ENCODE results near the gene MICAL3. TPM values are rescaled to one million over a fixed set of nuclear protein-coding genes. Genes with fewer than 3 reads are reported as not detected.
"Not testable (repeated sequence)": the region's sequence is repeated elsewhere in the genome, so short reads cannot be mapped to it uniquely, and the experiment has no call there.

Gene MICAL3
- polyA plus RNA-seq, 3 donors = 24.6 to 46.6 (median 46.0) TPM

GRCh38 chr22:18000441-18001039 is 23.8 kb downstream of the MICAL3 start:
- no peak for DNase-seq

GRCh38 chr22:17999851-18000250 is 24.5 kb downstream of the MICAL3 start:
- DNase-seq = no peak

DNA sequence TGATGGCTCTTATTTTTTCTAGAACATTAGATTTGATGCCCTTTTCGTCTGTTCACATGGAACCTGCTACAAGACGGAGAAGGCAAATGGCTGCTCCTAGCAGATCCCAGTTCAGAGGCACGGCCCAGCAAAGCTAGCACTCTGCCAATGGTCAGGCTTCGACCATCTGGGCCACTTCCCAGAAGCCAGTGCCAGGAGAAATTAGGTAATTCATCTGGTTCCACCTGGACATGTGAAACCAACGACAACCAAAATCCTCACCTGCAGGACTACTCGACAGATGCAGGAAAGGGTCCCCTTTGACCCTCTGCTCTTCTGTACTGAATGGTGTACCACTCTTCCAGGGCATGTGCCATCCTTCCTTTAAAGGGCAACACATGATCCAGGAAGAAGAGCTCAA is 25.4 kb downstream of the MICAL3 start:
- no peak for DNase-seq

DNA sequence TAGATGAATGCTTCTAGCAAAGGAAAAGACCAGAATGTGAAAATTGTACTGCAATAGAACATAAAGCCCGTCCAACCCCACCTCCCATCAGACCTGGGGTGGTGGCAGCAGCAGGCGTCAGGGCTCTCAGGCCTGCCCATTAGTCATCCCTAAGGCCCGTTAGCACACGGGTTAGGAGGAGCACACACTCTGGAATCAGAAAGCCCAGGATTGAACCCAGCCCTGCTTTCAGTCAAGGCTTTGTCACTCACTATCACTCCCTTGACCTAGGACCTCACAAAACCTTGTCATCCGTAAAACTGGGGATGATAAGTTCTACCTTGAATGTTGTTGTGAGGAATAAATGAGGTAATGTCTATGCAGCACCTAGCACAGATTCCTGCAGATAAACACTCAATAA is 26.9 kb downstream of the MICAL3 start:
- DNase-seq = no peak

GRCh38 chr22:17995256-17995655 is 29.1 kb downstream of the MICAL3 start:
- not testable (repeated sequence) for DNase-seq

GRCh38 chr22:17994424-17995108 is 29.8 kb downstream of the MICAL3 start:
- no peak for DNase-seq

- not testable (repeated sequence) for DNase-seq
Measured at GRCh38 chr22:17992976-17993375, 31.4 kb downstream of the MICAL3 start.

DNA sequence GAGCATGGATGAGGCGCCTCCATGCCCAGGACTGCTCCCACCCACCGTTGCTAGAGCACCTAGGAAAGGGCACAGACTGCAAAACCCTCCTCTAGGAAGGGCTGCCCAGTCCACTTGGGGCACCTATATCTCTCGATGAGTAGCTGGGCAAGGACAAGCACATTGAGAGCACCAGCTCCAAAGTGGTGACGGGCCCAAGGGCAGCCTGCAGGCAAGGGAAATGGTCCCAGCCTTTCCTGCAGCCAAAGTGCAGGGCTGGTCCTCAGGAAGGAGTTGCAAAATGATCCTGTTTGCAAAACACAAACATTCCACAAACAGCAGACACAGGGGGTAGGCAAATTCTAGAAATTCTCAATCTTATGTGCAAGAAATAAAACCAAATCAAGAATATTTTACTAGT is 32.4 kb downstream of the MICAL3 start:
- not testable (repeated sequence) for DNase-seq

DNA sequence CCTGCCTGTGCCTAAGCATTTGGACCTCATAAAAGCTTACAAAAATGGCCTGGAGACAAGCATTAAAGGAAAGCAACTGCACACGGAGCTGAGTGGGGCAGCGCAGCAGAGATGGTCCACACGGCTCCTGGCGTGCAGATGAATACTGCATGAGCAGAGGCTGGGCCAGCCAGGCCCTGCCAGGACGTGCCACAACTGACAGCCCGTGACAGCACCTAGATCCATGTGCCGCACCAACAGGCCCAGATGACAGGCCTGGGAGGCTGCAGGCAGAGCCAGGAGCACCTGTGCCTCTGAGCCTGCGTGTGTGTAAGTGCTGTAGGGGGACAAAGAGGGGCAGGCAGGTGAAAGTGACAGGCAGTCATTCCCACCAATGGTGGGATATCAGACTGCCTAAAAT is 33.4 kb downstream of the MICAL3 start:
- DNase-seq = no peak

GRCh38 chr22:17990147-17990546 is 34.2 kb downstream of the MICAL3 start:
- no peak for DNase-seq

DNA sequence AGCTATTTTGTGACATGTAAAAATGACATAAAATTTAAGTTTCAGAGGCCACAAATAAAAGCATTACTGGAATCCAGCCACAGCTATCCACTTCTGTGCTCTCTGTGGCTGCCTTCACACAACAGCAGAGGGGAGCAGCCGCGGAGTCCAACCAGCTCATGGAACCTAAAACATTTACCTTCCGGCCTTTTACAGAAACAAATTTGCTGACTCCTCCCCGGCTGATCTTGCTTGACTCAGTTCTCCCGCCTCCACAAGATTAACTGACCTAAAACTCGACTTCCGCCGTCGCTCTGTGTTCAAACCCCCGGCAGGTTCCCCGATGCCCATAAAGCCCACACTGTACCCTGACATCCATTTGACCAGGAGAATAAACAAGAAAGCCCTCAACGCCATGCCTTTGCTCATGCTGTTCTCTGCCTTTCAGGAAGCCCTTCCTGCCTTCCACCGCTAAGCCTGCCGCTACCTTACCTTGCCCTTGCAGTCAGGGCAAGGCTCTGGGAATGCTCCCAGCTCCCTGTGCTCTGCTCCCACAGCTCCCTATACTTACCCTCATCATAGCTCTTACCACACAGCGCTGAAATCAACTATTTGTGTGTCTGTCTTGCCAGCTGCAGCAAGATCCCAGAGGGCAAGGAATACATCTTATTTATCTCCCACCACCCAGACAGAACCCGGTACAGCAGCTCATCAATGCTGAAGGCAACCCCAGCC is 35.4 kb downstream of the MICAL3 start:
- DNase-seq = no peak

DNA sequence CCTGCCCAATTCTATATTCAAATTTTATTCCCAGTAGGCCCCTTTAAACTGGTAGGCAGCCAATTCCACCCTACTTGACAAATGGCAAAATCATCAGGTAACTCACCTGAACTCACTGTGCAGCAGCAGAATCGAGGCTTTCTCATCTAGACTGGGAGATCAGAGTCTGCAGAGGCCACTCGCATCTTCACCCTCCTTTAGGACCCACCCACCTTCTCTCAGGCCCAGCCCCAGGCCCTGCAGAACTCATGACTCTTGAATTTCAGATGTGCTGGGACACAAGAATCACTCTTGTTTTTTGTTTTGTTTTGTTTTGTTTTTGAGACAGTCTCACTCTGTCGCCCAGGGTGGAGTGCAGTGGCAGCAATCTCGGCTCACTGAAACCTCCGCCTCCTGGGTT is 38.8 kb downstream of the MICAL3 start:
- no peak for DNase-seq

GRCh38 chr22:17985071-17985470 is 39.3 kb downstream of the MICAL3 start:
- DNase-seq = not testable (repeated sequence)

GRCh38 chr22:17984114-17984513 is 40.2 kb downstream of the MICAL3 start:
- no peak for DNase-seq

- no peak for DNase-seq
Measured at GRCh38 chr22:17982572-17983141, 41.7 kb downstream of the MICAL3 start.

DNA sequence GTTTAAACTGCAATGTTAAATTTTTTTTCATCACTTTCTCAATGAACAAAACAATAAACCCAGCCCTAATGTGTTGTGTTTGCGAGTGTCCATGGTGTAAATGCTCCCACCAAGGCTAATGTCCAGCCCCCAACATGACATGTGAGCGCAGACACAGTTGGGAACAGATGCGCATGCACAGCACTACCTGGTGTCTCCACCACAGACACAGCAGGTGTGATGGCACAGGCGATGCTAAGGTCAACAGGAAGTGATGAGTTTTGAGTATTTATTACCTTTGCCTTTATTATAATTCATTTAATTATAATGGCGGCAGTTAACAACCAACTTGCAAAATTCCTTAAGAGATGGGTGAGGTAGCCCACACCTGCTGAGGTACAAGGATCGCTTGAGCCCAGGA is 42.9 kb downstream of the MICAL3 start:
- no peak for DNase-seq

DNA sequence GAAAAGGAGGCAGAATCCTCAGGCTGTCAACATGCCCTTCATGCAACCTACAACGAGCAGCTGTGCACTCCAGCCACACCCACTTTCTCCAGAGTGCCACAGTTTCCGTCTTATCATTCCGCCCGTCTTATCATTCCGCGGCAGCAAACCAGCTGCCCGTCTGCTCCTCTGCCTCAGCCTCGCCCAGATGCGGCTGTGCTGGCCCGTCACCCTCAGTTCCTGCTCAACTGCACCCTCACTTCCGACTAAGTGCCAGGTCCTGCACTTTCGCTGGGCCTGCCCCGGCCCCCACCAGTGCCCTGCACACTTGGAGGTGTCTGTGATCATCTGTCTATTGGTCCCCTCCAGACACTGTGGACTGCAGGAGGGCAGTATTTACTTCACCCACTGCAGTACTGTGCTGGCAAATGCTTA is 43.7 kb downstream of the MICAL3 start:
- DNase-seq = no peak

DNA sequence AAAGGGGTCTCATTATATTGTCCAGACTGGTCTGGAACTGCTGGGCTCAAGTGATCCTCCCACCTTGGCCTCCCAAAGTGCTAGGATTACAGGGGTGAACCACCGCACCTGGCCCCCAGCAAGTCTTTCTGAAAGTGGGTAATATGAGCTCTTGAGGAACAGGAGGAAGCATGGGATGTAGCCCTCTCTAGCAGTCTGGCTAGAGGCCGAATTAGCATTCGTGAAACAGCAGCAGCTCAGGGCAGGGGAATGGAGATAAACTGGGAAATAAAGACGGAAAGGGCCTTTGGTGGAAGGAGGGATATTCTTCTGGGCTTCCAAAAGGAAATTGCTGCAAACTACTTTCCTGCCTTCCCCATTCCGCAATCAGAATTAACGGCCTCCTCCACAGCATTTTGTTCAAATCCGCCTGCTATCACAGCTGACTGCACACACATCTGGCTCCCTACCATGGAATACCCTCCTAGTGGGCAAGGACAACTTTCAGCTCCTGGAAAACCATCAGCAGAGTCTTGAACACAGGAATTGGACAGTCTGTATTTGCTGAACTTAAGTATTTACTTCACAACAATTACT is 44.3 kb downstream of the MICAL3 start:
- no peak for DNase-seq

DNA sequence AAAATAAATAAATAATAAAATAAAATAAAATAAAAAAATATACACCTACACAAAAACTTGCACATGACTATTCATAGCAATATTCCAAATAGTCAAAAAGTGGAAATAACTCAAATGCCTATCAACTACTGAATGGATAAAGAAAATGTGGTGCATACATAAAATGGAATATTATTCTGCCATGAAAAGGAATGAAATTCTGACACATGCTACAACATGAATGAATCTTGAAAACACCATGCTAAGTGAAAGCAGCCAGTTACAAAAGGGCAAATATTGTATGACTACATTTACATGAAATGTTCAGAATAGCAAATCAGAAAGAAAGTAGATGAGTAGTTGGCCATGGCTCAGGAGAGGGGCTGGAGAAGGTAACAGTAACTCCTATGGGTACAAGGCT is 46.3 kb downstream of the MICAL3 start:
- no peak for DNase-seq

GRCh38 chr22:17977371-17977770 is 47.0 kb downstream of the MICAL3 start:
- no peak for DNase-seq

- no peak for DNase-seq
Measured at GRCh38 chr22:17976121-17976520, 48.2 kb downstream of the MICAL3 start.

DNA sequence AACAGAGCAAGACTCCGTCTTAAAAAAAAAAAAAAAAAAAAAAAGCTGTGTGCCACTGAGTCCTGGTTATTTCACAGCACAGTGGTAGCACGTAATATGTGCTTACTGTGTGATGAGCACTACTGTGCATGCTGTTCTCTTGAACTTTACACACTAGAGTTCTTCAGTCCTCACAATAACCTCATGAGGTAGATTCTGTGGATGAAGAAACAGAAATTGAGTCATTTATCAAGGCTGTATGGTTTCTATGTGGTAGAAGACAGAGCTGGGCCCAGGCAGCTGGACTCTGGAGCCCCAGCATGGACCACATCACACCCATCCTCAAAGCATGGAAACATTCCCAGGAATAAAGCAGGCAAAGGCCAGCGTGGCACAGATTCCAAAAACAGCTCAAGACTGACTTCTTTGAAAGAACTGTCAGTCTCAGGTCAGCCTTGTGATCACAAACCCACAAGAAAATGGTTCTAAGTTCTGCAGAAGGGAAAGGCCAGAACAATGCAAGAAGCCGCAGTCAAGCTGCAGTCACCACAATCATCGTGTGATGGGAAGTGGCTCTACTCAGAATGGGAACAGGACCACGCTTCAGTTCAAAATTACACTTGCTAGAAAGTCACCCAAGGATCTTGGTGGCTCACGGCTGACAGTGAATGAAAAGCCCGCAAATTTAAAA is 49.5 kb downstream of the MICAL3 start:
- DNase-seq = no peak
